SJCRH30 (cell line): ENCODE results near the gene PAQR5. TPM values are rescaled to one million over a fixed set of nuclear protein-coding genes. Genes with fewer than 3 reads are reported as not detected.
"Not testable (repeated sequence)": the region's sequence is repeated elsewhere in the genome, so short reads cannot be mapped to it uniquely, and the experiment has no call there.

Experiments
- DNase-seq, 2 experiments: peaks; one replicate each; pipeline ENCODE4 v3.0.0-alpha.2; 2015 to 2020
- H3K27ac ChIP-seq: fragments of 250-450 bp; sonication (Bioruptor Pico); 2 replicates; pipeline ENCODE4 v1.5.1; 2020; ENCODE audit warnings: mild to moderate bottlenecking, moderate library complexity
- H3K27me3 ChIP-seq: fragments of 250-450 bp; sonication (Bioruptor Pico); 2 replicates; pipeline ENCODE4 v1.5.1; 2020; ENCODE audit warnings: mild to moderate bottlenecking, moderate library complexity
- H3K36me3 ChIP-seq: fragments of 250-450 bp; sonication (Bioruptor Pico); 2 replicates; pipeline ENCODE4 v1.5.1; 2020; ENCODE audit warnings: mild to moderate bottlenecking, moderate library complexity
- H3K4me1 ChIP-seq: fragments of 250-450 bp; sonication (Bioruptor Pico); 2 replicates; pipeline ENCODE4 v1.5.1; 2020; ENCODE audit warnings: mild to moderate bottlenecking, moderate library complexity
- H3K4me3 ChIP-seq: fragments of 250-450 bp; sonication (Bioruptor Pico); 2 replicates; pipeline ENCODE4 v1.5.1; 2020; ENCODE audit warnings: mild to moderate bottlenecking, moderate library complexity
- H3K9me3 ChIP-seq: fragments of 250-450 bp; sonication (Bioruptor Pico); replicated peaks from 2 replicates; pipeline ENCODE4 v1.5.1; 2020; ENCODE audit warnings: mild to moderate bottlenecking, moderate library complexity
- total RNA-seq: library from RNA; depleted of rRNA; stranded (reverse); fragments of >200 nt; shearing (Covaris generic); gene quantifications from 2 replicates; pipeline ENCODE4 v1.2.3, GENCODE V29; 2014

The PAQR5 gene
- total RNA-seq, 1 experiment from 2014 or later = 0.06 TPM

DNA sequence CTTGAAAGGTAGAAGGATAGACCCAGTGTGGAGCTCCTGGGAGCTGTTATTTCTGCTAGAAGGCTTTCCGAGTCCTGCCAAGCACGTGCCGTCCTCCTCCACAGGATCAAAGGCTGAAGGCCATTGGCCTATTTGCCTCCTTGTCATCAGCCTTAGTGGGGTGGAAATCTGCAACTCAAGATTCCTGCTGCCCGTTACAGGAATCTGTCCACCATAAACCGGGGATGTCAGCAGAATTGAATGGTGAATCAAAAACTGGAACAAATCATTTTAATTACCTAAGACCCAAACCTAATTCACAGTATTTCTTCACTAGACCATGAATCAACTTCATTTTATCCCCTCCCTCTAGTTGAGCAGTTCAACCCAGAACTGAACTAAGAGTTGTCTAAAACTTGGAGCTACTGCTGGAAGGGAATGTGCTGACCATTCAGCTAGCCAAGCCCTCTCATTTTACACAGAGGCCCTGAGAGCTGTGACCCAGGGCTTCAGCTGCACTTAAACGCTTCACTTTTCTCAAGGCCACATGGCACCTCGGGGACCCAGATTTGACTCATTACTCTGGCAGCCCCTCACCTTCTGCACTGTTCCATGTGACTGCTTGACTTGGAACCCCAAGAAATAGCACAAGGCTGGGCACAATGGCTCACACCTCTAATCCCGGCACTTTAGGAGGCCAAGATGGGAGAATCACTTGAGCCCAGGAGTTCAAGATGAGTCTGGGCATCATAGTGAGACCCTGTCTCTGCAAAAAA is 78.7 kb downstream of the PAQR5 start:
- Histone ChIP-seq H3K9me3 (0 out of 2 replicates have a peak, but pooled peaks cover 4% of the 10 kb centered on the region), H3K4me3 (no peak overlapping the region), H3K27ac (no peak overlapping the region), H3K36me3 (no peaks in the 10 kb centered on the region), H3K27me3 (peaks cover 12% of the 10 kb centered on the region), H3K4me1 (no peaks in the 10 kb centered on the region)
- no peak for DNase-seq

DNA sequence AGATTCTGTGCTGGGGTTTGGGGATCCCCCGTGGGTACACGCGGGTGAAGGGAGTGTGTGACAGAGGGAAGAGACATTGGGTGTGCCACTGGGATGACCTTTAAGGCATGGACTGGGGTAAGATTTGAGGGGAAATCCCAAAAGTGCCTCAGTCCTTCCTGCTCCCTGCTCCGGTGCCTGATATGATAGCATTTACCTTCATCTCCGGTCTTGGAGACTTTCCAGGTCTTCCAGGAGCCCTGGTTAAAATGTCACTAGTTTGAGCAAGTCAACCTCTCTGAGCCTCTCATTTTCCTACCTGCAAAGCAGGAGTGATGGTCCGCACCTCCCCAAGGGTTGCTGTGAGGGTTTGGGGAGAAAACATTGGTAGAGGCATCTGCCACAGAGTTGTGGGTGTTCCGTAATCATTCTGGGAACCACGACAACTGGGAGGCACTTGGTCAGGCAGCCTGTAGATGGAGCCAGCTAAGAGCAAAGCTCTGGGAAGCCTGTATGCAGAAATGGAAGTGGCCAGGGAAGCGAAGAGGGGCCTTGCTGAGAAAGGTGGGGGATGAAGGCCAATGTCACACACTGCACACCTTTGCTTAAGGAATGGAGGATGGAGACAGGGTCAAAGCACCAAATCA is 81.5 kb downstream of the PAQR5 start:
- DNase-seq = no peak
- Histone ChIP-seq H3K4me3 (no peak overlapping the region), H3K4me1 (no peaks in the 10 kb centered on the region), H3K9me3 (no peaks in the 10 kb centered on the region), H3K36me3 (no peaks in the 10 kb centered on the region), H3K27ac (no peak overlapping the region), H3K27me3 (peaks cover 12% of the 10 kb centered on the region)

DNA sequence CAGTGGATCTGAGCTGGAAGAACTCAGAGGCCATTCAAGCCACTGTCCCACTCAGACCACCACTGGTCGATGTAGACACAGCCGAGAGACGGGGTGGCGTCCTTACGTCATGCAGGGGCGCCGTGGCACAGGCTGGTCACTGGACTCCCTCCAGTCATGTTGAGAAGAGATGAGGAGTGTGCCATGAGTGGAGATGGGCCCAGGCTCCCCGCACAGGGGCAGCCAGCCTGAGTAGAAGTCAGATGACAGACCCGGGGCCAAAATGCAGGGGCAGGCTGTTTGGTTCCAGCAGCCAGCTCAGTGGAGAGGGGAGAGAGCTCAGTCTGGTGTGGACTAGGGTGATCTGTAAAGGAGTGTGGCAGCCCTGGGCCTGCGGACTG is 82.0 kb downstream of the PAQR5 start:
- H3K4me1 ChIP-seq = no peaks in the 10 kb centered on the region
- H3K9me3 ChIP-seq = no peaks in the 10 kb centered on the region
- H3K36me3 ChIP-seq = no peaks in the 10 kb centered on the region
- no peak for DNase-seq
- no peak overlapping the region for H3K27ac ChIP-seq
- H3K4me3 ChIP-seq = no peak overlapping the region
- H3K27me3 ChIP-seq = peaks cover 12% of the 10 kb centered on the region

DNA sequence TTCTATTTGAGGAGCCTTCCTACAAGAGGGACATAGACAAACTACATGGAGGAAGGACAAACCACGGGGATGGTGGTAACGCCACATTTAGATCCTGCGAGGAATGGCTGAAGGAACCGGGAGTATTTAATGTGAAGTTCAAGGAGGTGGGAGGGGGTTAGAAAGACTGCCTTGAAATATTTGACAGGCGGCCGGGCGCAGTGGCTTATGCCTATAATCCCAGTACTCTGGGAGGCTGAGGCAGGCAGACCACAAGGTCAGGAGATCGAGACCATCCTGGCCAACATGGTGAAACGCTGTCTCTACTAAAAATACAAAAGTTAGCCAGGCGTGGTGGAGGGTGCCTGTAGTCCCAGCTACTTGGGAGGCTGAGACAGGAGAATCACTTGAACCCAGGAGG is 83.5 kb downstream of the PAQR5 start:
- H3K27ac ChIP-seq, H3K9me3 ChIP-seq, H3K4me3 ChIP-seq, DNase-seq, H3K4me1 ChIP-seq, H3K36me3 ChIP-seq: not testable (repeated sequence)
- H3K27me3 ChIP-seq = peaks cover 10% of the 10 kb centered on the region

DNA sequence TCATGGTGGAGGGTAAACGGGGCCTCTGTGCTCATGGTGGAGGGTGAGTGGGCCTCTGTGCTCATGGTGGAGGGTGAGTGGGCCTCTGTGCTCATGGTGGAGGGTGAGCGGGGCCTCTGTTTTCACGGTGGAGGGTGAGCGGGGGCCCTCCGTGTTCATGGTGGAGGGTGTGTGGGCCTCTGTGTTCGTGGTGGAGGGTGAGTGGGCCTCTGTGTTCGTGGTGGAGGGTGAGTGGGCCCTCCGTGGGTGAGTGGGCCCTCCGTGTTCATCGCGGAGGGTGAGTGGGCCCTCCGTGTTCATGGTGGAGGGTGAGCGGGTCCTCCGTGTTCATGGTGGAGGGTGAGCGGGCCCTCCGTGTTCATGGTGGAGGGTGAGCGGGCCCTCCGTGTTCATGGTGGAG is 85.4 kb downstream of the PAQR5 start:
- H3K27ac ChIP-seq, DNase-seq, H3K27me3 ChIP-seq, H3K9me3 ChIP-seq, H3K4me1 ChIP-seq, H3K36me3 ChIP-seq, H3K4me3 ChIP-seq: not testable (repeated sequence)

DNA sequence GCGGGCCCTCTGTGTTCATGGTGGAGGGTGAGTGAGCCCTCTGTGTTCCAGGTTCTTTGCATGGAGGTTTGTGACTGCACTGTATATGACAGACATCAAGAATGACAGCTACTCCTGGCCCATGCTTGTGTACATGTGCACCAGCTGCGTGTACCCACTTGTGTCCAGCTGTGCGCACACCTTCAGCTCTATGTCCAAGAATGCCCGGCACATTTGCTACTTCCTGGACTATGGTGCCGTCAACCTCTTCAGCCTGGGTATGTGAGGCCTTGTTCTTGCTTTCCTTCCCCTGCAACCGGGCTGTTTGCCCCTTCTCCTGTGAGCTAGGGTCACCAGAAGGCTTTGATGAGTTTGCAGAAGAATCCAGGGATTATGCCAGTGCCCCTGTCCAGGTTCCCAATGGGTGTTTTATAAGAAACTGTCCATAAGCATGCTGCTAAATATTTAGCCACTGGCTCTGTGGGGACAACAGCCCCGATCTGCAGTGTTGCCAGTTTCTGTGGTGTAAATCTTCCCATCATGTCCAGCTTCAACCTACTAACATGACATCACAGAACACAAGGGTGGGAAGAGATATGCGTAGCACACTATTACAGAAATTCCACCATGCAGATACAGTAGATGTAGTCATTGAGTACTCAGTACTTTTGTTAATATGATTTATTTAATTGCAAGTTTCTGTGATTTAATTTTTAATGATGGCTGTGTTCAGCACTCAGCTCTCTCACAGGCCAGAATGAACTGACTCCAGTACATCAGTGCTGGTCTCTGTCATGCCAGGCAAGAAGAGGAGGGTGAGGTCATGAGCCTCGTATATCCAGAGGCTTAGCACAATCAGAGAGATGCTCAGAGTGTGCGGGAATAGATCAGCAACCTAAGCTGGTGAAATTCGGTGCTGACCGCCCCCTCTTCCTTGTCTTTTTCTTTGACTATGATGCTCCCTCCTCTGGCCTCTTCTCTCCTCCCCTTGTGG is 86.2 kb downstream of the PAQR5 start:
- Histone ChIP-seq H3K4me3 (no peak overlapping the region), H3K36me3 (no peaks in the 10 kb centered on the region), H3K27ac (no peak overlapping the region), H3K4me1 (no peaks in the 10 kb centered on the region), H3K27me3 (peaks cover under 1% of the 10 kb centered on the region; the same call in 1 of the 2 replicates), H3K9me3 (no peaks in the 10 kb centered on the region)
- DNase-seq = no peak

DNA sequence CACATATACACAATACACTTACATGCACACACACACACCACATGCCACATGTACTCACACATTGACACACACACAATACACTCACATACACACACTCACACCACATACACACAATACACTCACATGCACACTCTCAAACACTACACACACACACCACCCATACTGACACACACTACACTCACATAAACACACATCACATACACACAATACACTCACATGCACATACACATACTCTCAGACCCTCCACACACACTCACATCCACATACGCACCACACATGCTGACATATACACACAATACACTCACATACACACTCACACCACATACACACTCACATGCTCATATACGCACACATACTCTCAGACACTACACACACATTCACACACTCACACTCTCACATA is 87.1 kb downstream of the PAQR5 start:
- no peaks in the 10 kb centered on the region for H3K9me3 ChIP-seq
- no peaks in the 10 kb centered on the region for H3K27me3 ChIP-seq
- H3K4me1 ChIP-seq = no peaks in the 10 kb centered on the region
- H3K4me3 ChIP-seq = no peak overlapping the region
- no peaks in the 10 kb centered on the region for H3K36me3 ChIP-seq
- no peak overlapping the region for H3K27ac ChIP-seq
- no peak for DNase-seq

DNA sequence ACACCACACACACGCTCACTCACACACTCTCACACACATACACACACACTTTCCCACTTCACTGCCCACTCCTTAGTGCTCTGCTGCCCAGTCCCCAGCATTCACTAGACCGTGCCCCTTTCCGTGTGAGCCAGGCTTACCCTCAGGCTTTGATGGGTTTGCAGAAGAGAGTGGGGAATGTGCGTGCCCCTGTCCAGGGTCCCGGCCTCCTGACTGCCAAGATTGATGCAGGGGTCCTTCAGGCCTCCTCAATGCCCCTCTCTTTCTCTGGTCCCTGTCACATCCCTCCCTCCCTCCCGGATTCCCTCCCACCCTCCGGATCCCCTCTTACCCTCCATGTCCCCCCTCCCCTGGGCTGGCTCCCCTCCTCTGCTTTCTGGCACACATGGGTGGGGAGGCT is 87.6 kb downstream of the PAQR5 start:
- Histone ChIP-seq H3K27me3 (no peaks in the 10 kb centered on the region), H3K9me3 (no peaks in the 10 kb centered on the region)

DNA sequence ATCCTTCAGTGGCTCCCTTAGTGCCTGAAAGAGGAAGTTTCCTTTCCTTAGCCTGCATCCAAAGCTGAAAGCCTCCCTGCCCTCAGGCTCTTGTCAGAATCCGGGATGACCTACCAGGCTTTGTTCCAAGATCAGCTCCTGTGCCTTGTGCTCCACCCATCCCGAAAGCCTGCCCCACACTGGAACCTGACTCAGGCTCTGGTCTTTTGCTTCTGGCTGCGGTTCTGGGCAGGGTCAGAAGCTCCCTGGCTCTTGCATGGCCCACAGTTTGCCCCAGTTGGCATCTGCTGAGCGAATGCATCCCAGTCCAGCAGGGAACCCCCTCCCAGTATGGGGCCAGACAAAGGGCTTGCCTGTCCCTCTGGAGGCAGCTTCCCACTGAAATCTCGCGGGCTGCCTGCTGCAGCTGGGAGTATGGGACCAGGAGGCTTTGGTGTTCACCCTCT is 89.6 kb downstream of the PAQR5 start:
- Histone ChIP-seq H3K27me3 (no peaks in the 10 kb centered on the region), H3K4me1 (no peaks in the 10 kb centered on the region), H3K27ac (no peak overlapping the region), H3K36me3 (no peaks in the 10 kb centered on the region), H3K9me3 (no peaks in the 10 kb centered on the region), H3K4me3 (no peak overlapping the region)
- no peak for DNase-seq

More for the DNA sequence above, 87.6 kb downstream of the PAQR5 start:
- Histone ChIP-seq H3K4me1 (no peaks in the 10 kb centered on the region), H3K36me3 (no peaks in the 10 kb centered on the region), H3K27ac (no peak overlapping the region), H3K4me3 (no peak overlapping the region)
- no peak for DNase-seq

DNA sequence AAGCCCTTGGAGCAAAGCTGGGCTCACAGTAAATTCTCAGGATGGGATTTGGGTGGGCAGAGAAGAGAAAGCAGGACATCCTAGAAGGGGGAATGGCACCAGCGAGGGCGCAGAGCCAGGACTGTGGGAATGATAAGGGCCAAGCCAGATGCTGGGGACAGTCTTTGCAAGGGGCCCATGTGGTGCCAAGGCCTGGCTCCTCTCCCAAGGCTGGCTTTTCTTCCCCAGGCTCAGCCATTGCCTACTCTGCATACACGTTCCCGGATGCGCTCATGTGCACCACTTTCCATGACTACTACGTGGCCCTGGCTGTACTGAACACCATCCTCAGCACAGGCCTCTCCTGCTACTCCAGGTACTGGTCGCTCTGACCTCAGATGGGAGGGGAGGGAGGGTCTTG is 90.7 kb downstream of the PAQR5 start:
- Histone ChIP-seq H3K27me3 (no peaks in the 10 kb centered on the region), H3K4me3 (no peak overlapping the region), H3K4me1 (no peaks in the 10 kb centered on the region), H3K9me3 (no peaks in the 10 kb centered on the region), H3K27ac (no peak overlapping the region), H3K36me3 (no peaks in the 10 kb centered on the region)
- DNase-seq = no peak

DNA sequence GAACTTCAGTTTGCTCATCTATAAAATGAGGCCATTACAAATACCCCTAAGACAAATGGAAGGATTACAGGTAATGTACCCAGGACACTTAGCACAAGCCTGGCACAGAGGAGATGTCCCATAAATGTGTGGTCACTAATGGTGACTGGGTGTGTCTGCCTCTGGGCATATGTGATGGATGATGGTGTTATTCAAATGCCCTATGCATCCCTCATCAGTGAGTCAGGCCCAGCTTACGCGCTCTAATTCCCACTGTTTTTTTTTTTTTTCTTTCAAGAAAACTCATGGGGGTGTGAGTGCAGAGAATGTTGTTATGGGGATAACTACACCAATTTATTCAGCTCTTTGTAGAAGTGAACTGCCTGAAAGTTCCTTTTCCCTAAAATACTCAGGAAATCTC is 91.9 kb downstream of the PAQR5 start:
- Histone ChIP-seq H3K4me3 (no peak overlapping the region), H3K27ac (no peak overlapping the region), H3K36me3 (no peaks in the 10 kb centered on the region), H3K27me3 (no peaks in the 10 kb centered on the region), H3K9me3 (no peaks in the 10 kb centered on the region), H3K4me1 (no peaks in the 10 kb centered on the region)
- DNase-seq = no peak

DNA sequence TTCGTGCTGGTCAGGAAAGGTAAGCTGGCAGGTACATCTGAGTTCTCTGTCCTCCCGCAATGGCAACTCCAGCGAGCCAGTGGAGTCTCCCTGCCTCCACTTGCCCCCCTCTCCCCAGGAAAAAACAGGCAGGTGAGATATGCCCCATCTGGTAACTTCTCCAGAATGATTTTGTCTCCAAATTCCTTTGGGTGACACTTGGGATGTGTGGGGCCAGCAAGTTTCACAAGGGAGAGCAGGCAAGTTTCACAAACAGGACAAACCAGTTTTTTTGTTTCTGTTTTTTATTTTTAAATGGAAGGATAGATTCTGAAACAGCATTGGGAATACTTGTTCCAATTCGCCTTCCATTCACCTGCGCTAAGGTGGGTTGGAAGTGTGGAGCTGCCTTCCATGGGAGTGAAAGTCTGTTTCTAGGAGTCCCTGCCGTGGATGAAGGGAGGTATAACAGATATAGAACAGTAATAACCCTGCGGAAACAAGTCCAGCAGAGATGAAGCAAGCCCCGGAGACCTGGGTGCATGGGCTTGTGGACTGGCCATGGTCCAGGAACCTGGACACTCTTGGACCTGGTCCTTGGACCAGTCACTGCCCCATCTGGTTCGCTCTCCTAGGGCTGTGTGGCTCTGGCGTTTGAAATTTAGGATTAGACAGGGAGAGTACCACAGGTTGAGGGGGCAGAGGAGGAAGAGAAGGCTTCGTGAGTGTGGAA is 92.5 kb downstream of the PAQR5 start:
- Histone ChIP-seq H3K27me3 (no peaks in the 10 kb centered on the region), H3K4me1 (no peaks in the 10 kb centered on the region), H3K36me3 (no peaks in the 10 kb centered on the region), H3K4me3 (no peak overlapping the region), H3K9me3 (no peaks in the 10 kb centered on the region), H3K27ac (no peak overlapping the region)
- DNase-seq = no peak

DNA sequence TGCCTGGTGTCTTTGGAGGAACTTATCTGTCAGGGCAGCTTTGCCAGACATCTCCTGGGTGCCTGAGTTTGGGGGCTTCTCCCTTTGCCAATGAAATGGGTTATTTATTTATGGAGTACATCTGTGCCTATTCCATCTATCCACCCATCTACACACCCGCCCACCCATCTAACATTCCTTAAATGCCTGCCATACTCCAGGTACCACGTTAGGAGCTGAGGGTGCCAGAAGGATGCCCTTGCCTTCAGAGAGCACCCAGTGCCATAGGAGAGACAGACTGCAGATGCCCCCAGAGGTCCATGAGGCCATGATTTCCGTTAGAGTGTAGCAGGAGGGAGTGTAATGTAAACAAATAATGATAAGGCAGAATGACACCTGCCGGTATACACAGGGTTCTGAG is 93.6 kb downstream of the PAQR5 start:
- H3K9me3 ChIP-seq = no peaks in the 10 kb centered on the region
- no peaks in the 10 kb centered on the region for H3K4me1 ChIP-seq
- no peaks in the 10 kb centered on the region for H3K36me3 ChIP-seq
- no peak overlapping the region for H3K4me3 ChIP-seq
- DNase-seq = no peak
- no peak overlapping the region for H3K27ac ChIP-seq
- H3K27me3 ChIP-seq = no peaks in the 10 kb centered on the region

DNA sequence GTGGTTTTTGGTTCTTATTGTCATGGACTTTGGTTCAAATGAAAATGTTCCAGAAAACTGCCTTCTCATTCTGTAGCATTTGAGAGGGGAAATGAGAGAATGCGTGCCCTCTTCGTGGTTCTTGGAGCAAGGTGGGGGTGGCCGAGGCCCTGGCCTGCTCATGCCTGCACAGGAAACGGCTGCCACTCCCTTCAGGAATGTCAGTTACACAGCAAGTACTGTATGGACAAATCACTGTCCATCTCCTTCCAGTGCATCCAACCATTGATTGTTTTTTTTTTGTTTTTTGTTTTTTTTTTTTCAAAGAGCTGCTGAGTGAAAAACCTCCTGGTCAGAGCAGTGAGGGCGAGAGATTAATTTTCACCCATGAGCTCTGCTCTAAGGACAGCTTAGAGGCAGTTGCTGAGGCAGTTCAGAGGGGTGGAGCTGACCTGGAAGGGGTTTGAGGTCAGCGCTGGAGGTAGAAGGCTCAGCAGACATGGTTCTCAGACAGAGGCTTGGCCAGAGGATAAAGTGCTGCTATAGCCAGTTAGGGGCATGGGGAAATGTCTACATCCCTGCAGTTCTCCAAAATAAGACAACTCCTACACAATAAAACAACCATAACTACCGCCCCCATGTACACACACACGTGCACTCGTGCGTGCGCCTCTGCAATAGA is 95.2 kb downstream of the PAQR5 start:
- no peak for DNase-seq
- Histone ChIP-seq H3K4me3 (peak overlapping the region; percentile 23), H3K9me3 (no peaks in the 10 kb centered on the region), H3K36me3 (no peaks in the 10 kb centered on the region), H3K4me1 (peaks cover 4% of the 10 kb centered on the region; the same call in 1 of the 2 replicates), H3K27ac (no peak overlapping the region), H3K27me3 (no peaks in the 10 kb centered on the region)
